ENCODE data around the gene AGFG1.

AGFG1 gene

DNA sequence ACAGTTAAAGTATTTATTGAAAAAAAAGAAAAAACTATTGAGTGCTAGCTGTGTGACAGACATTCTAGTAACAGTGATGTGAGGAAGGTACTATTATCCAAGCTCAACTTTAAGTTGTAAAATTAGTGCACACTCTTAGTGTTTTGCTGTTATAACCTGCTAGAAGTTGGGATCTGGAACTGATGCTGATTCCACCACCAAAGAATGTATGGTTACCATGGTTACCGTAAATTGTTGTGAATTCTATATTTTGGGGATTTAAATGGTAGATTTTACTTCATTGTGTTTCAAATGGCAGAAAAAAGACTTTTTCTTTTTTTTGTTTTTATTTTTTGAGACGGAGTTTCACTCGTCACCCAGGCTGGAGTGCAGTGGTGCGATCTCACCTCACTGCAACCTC lies 5.3 kb downstream of the AGFG1 start:
- TF ChIP-seq, protein P1, sequence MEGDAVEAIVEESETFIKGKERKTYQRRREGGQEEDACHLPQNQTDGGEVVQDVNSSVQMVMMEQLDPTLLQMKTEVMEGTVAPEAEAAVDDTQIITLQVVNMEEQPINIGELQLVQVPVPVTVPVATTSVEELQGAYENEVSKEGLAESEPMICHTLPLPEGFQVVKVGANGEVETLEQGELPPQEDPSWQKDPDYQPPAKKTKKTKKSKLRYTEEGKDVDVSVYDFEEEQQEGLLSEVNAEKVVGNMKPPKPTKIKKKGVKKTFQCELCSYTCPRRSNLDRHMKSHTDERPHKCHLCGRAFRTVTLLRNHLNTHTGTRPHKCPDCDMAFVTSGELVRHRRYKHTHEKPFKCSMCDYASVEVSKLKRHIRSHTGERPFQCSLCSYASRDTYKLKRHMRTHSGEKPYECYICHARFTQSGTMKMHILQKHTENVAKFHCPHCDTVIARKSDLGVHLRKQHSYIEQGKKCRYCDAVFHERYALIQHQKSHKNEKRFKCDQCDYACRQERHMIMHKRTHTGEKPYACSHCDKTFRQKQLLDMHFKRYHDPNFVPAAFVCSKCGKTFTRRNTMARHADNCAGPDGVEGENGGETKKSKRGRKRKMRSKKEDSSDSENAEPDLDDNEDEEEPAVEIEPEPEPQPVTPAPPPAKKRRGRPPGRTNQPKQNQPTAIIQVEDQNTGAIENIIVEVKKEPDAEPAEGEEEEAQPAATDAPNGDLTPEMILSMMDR (IDR thresholded peaks at IDR 0.05; ENCODE audit: insufficient read depth, low read depth, low read length, missing control alignments) = no peak
- H3K4me3 ChIP-seq (ENCODE audit: low read length) = no peak overlapping the region
- DNase-seq (ENCODE audit: low read depth) = no peak

DNA sequence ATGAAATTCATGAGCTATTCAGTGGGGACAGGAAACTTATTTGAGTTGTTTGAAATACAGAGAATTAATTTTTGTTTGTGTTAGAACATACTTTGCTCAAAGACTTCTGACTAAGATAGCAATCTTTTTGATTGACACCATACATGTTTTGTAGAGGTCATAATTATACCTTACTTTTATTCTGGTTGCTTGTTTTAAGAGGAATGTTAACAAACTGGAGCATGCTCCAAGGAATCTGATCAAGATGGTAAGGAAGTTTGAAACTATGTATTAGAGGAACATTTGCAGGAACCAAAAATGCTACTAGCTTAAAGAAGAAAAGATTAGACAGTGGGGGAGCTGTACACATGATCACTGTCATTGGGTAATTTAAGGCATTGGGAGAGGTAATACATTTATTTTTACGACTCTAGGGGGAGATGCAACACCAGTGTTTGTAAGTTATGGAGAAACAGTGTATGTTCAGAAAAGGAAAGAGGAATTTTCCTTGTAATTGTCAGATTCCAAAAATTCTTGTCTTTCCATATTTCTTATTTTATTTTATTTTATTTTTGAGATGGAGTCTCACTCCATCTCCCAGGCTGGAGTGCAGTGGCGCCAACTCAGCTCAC lies 8.0 kb downstream of the AGFG1 start:
- no peak overlapping the region for H3K4me3 ChIP-seq (ENCODE audit: low read length)
- peak; percentile 31 for DNase-seq (ENCODE audit: low read depth)
- TF ChIP-seq, protein P1 (IDR thresholded peaks at IDR 0.05; ENCODE audit: insufficient read depth, low read depth, low read length, missing control alignments) = peak; percentile 17

- no peak for DNase-seq (ENCODE audit: low read depth)
- TF ChIP-seq, protein P1 (IDR thresholded peaks at IDR 0.05; ENCODE audit: insufficient read depth, low read depth, low read length, missing control alignments) = no peak
- H3K4me3 ChIP-seq (ENCODE audit: low read length) = no peak overlapping the region
Measured at GRCh38 chr2:227480528-227480927, 8.6 kb downstream of the AGFG1 start.

- TF ChIP-seq, protein P1 (IDR thresholded peaks at IDR 0.05; ENCODE audit: insufficient read depth, low read depth, low read length, missing control alignments) = no peak
- no peak overlapping the region for H3K4me3 ChIP-seq (ENCODE audit: low read length)
- DNase-seq (ENCODE audit: low read depth) = no peak
Measured at GRCh38 chr2:227482638-227483340, 10.8 kb downstream of the AGFG1 start.

DNA sequence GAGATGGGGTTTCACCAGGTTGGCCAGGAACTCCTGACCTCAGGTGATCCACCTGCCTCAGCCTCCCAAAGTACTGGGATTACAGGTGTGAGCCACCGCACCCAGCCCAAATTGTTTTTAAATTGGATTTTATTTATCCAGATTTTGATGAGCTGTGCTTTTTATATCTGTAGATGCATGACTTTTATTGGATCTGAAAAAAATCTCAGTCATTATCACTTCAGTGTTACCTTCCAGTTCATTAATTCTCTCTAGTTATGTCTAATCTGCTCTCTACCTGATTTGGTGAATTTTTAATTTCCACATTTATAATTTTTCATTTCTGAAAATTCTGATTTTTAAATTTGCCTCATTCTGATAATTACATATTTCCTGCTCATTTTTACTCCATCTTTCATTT lies 13.5 kb downstream of the AGFG1 start:
- TF ChIP-seq, protein P1 (IDR thresholded peaks at IDR 0.05; ENCODE audit: insufficient read depth, low read depth, low read length, missing control alignments) = no peak
- no peak for DNase-seq (ENCODE audit: low read depth)
- no peak overlapping the region for H3K4me3 ChIP-seq (ENCODE audit: low read length)

DNA sequence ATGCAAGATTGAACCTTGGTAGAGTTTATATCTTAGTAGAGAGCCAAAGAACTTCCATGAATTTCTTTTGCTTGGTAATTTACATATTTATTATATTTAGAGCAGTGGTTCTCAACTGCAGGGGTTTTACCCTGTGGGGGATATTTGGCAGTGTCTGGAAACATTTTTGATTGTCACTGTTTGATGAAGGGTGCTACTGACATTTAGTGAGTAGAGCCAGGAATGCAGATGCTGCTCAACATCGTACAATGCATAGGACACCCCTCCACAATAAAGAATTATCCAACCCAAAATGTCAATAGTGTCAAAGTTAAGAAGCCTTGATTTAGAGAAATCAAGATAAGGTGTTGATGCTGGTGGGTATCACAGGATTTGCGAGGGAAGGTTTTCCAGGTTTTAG lies 14.7 kb downstream of the AGFG1 start:
- H3K4me3 ChIP-seq (ENCODE audit: low read length) = no peak overlapping the region

More for the DNA sequence above, 14.7 kb downstream of the AGFG1 start:
- TF ChIP-seq, protein P1 (IDR thresholded peaks at IDR 0.05; ENCODE audit: insufficient read depth, low read depth, low read length, missing control alignments) = no peak
- DNase-seq (ENCODE audit: low read depth) = no peak

Data from epithelial cell of esophagus (primary cell).